HCT116 (cell line): ENCODE results near the gene DNAJB13. TPM values are rescaled to one million over a fixed set of nuclear protein-coding genes. Genes with fewer than 3 reads are reported as not detected.

Experiments used
- ATAC-seq: fragments of 200-7000 bp; cut with Tn5 transposase; 2 replicates; pipeline ENCODE4 v1.9.1; 2020; ENCODE audit warnings: mild to moderate bottlenecking, moderate library complexity
- BruUV-seq: library from RNA; stranded (reverse); fragments of 400-500 nt; replicated peaks from 2 replicates; lab custom pipeline; 2021; lab: Mats Ljungman, UMichigan
- CTCF ChIA-PET: fragments of 300-600 bp; sonication (Branson Sonifier 250); formaldehyde crosslinking; loops from one replicate; lab custom pipeline; 2021; ENCODE audit warnings: antibody characterized with exemption; lab: Charles Lee
- POLR2A ChIA-PET: fragments of 300-600, 350-600 bp; sonication (Branson Sonifier 250); formaldehyde crosslinking; loops from one replicate; lab custom pipeline; 2021; ENCODE audit warnings: antibody characterized with exemption; lab: Charles Lee
- RAD21 ChIA-PET, 2 experiments: fragments of 300-600 bp; sonication (Branson Sonifier 250); formaldehyde crosslinking; loops; one replicate each; lab custom pipeline; 2023; ENCODE audit warnings: low total read pairs in 2 of 2; ENCODE audit not compliant: uncharacterized antibody in 2 of 2, unreplicated experiment in 2 of 2, low non-redundant PET in 1 of 2; lab: Charles Lee
- DNase-seq: peaks from one replicate; pipeline ENCODE4 v3.0.0-alpha.2; 2010; ENCODE audit warnings: low read depth, low spot score
- H2AFZ ChIP-seq: fragments of 200-600 bp; shearing (Covaris generic), sonication (generic); 2 replicates; pipeline ENCODE4 v1.6.1; 2017; ENCODE audit warnings: low read depth, mixed run types, mixed read lengths, antibody characterized with exemption, low read length; ENCODE audit not compliant: poor library complexity, severe bottlenecking
- H3K27ac ChIP-seq: 2 replicates; pipeline ENCODE4 v1.5.1; 2012; ENCODE audit warnings: low read depth, low read length
- H3K27me3 ChIP-seq: fragments of 200-600 bp; sonication (generic); 2 replicates; pipeline ENCODE4 v1.6.1; 2016; ENCODE audit warnings: mixed run types, low read length, mixed read lengths; ENCODE audit not compliant: insufficient read depth
- H3K36me3 ChIP-seq, 2 experiments: fragments of 200-500 bp in 1 of 2; fragments of 200-600 bp in 1 of 2; sonication (Bioruptor generic) in 1 of 2; sonication (generic) in 1 of 2; 2 replicates each; pipeline versions ENCODE4 v1.5.1 to v1.6.1; 2014 to 2016; ENCODE audit warnings: low read length in 2 of 2, inconsistent platforms in 1 of 2, mixed read lengths in 1 of 2, mixed run types in 1 of 2; ENCODE audit not compliant: insufficient read depth in 2 of 2, control insufficient read depth in 1 of 2
- H3K4me1 ChIP-seq, 2 experiments: fragments of 200-600 bp in 1 of 2; sonication (generic) in 1 of 2; 2 replicates each; pipeline versions ENCODE4 v1.5.1 to v1.6.1; 2012 to 2017; ENCODE audit warnings: low read length in 2 of 2, inconsistent platforms in 1 of 2, mild to moderate bottlenecking in 1 of 2, mixed read lengths in 1 of 2, mixed run types in 1 of 2, moderate library complexity in 1 of 2; ENCODE audit not compliant: insufficient read depth in 2 of 2, control insufficient read depth in 1 of 2
- H3K4me2 ChIP-seq: fragments of 200-600 bp; sonication (generic); 2 replicates; pipeline ENCODE4 v1.6.1; 2017; ENCODE audit warnings: mixed run types, low read length, mixed read lengths
- H3K4me3 ChIP-seq, 2 experiments: fragments of 200-600 bp in 1 of 2; sonication (generic) in 1 of 2; replicated peaks in 1 of 2; 2 replicates each; pipeline ENCODE4 v1.5.1; 2011 to 2016; ENCODE audit warnings: low read length in 2 of 2, control low read depth in 1 of 2, low read depth in 1 of 2, mild to moderate bottlenecking in 1 of 2, mixed read lengths in 1 of 2, mixed run types in 1 of 2
- H3K79me2 ChIP-seq: fragments of 200-600 bp; sonication (generic); 2 replicates; pipeline ENCODE4 v1.6.1; 2017; ENCODE audit warnings: mild to moderate bottlenecking, mixed run types, low read length, moderate library complexity, mixed read lengths; ENCODE audit not compliant: insufficient read depth
- H3K9ac ChIP-seq: fragments of 200-600 bp; sonication (generic); 2 replicates; pipeline ENCODE4 v1.6.1; 2016; ENCODE audit warnings: low read length, mixed read lengths
- H3K9me2 ChIP-seq: fragments of 200-600 bp; sonication (generic), shearing (Covaris generic); 2 replicates; pipeline ENCODE4 v1.6.1; 2017; ENCODE audit warnings: mixed run types, mild to moderate bottlenecking, moderate library complexity; ENCODE audit not compliant: insufficient read depth
- H3K9me3 ChIP-seq, 2 experiments: fragments of 200-500 bp in 1 of 2; fragments of 200-600 bp in 1 of 2; sonication (Bioruptor generic) in 1 of 2; sonication (generic) in 1 of 2; 2 replicates each; pipeline ENCODE4 v1.6.1; 2014 to 2017; ENCODE audit warnings: low read length in 2 of 2, mixed read lengths in 2 of 2, inconsistent platforms in 1 of 2, low read depth in 1 of 2, mild to moderate bottlenecking in 1 of 2, mixed run types in 1 of 2, moderate library complexity in 1 of 2; ENCODE audit not compliant: control insufficient read depth in 1 of 2, insufficient read depth in 1 of 2
- H4K20me1 ChIP-seq: fragments of 200-600 bp; sonication (generic), shearing (Covaris generic); 2 replicates; pipeline ENCODE4 v1.6.1; 2017; ENCODE audit warnings: mixed run types, mild to moderate bottlenecking, moderate library complexity; ENCODE audit not compliant: insufficient read depth
- CEBPB ChIP-seq: IDR thresholded peaks from 2 replicates; pipeline ENCODE4 v1.6.1; 2012; ENCODE audit warnings: low read depth
- FOSL1 ChIP-seq: IDR thresholded peaks from 2 replicates; pipeline ENCODE4 v1.6.1; 2012; ENCODE audit warnings: low read depth
- POLR2A ChIP-seq: IDR thresholded peaks from 2 replicates; pipeline ENCODE4 v1.7.0; 2011; ENCODE audit warnings: borderline replicate concordance; ENCODE audit not compliant: insufficient read depth, insufficient read length; ENCODE audit errors: extremely low read depth
- POLR2AphosphoS5 ChIP-seq: IDR thresholded peaks from 2 replicates; pipeline ENCODE4 v1.6.1; 2011; ENCODE audit warnings: mild to moderate bottlenecking, low read depth, low read length, moderate library complexity
- SIN3A ChIP-seq: IDR thresholded peaks from 2 replicates; pipeline ENCODE4 v1.6.1; 2012; ENCODE audit warnings: low read depth
- SP1 ChIP-seq: IDR thresholded peaks from 2 replicates; pipeline ENCODE4 v1.6.1; 2012; ENCODE audit warnings: low read depth
- SRF ChIP-seq: IDR thresholded peaks from 2 replicates; pipeline ENCODE4 v1.6.1; 2012; ENCODE audit warnings: low read depth
- TCF7L2 ChIP-seq: IDR thresholded peaks from 2 replicates; pipeline ENCODE4 v1.7.0; 2011; ENCODE audit warnings: borderline replicate concordance, inconsistent platforms; ENCODE audit not compliant: insufficient read depth, insufficient read length; ENCODE audit errors: extremely low read depth
- YY1 ChIP-seq: IDR thresholded peaks from 2 replicates; pipeline ENCODE4 v1.6.1; 2011; ENCODE audit warnings: low read length, low read depth, moderate library complexity, mild to moderate bottlenecking; ENCODE audit not compliant: insufficient replicate concordance; ENCODE audit errors: extremely low read depth
- ZFX ChIP-seq: fragments of 450-650 bp; IDR thresholded peaks from 2 replicates; pipeline ENCODE4 v1.6.1; 2017
- intact Hi-C: fragments of 100-400 bp; cut with micrococcal nuclease; formaldehyde crosslinking; loops from 2 replicates; pipeline ENCODE4 v1.10.0; 2022
- total RNA-seq: library from RNA; stranded (reverse); gene quantifications from one replicate; pipeline ENCODE4 v1.2.1, GENCODE V29; 2021; ENCODE audit not compliant: unreplicated experiment
- TF ChIP-seq, protein P1 (sequence below): IDR thresholded peaks from 2 replicates; pipeline ENCODE4 v1.6.1; 2011; ENCODE audit warnings: mild to moderate bottlenecking, low read length, moderate library complexity; ENCODE audit not compliant: insufficient replicate concordance; ENCODE audit errors: extremely low read depth
- TF ChIP-seq, protein P2 (sequence below), 3 experiments: fragments of 200-600 bp in 1 of 3; sonication (generic) in 1 of 3; IDR thresholded peaks in 2 of 3; conservative IDR thresholded peaks in 1 of 3; 2 replicates each; pipeline ENCODE4 v1.5.1; 2012 to 2017; ENCODE audit warnings: low read depth in 2 of 3, low read length in 2 of 3, antibody characterized with exemption in 1 of 3, borderline replicate concordance in 1 of 3, control low read depth in 1 of 3, mild to moderate bottlenecking in 1 of 3, mixed read lengths in 1 of 3, mixed run types in 1 of 3, moderate library complexity in 1 of 3; ENCODE audit not compliant: insufficient read depth in 1 of 3
- TF ChIP-seq, protein P3 (sequence below): IDR thresholded peaks from 2 replicates; pipeline ENCODE4 v1.6.1; 2012
- TF ChIP-seq, protein P4 (sequence below): IDR thresholded peaks from 2 replicates; pipeline ENCODE4 v1.6.1; 2012
- TF ChIP-seq, protein P5 (sequence below): IDR thresholded peaks from 2 replicates; pipeline ENCODE4 v1.6.1; 2012; ENCODE audit warnings: low read depth

Gene DNAJB13
- total RNA-seq, 1 experiment from 2014 or later: 0.22 TPM

DNA sequence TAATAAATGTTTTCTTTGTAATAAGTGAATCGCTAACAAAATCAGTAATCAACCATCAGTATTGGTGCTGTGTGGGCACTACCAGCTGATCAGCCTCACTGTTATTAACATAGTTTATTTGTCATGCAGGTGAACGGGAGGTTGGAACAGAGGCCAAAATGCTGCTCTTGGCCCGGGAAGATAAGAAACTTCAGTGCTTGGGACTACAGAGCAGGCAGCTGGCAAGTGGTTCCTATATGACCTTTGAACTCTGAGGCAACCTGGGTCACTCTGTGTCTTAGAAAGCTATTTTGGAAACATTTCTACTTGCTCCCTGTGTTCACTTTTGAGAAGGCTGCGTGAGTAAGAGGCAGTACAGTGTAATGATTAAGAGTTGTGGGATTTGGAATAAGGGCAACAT, 36.5 kb upstream of the DNAJB13 start:
- intact Hi-C loops: no loop called here
- Histone ChIP-seq H2AFZ (no peak overlapping the region), H3K79me2 (no peaks in the 10 kb centered on the region), H3K4me3 (no peak overlapping the region), H3K9ac (no peak overlapping the region), H3K9me3 (no peaks in the 10 kb centered on the region), H3K9me2 (no peaks in the 10 kb centered on the region), H3K4me2 (no peak overlapping the region), H3K27ac (no peak overlapping the region), H4K20me1 (no peaks in the 10 kb centered on the region), H3K27me3 (no peaks in the 10 kb centered on the region), H3K36me3 (no peaks in the 10 kb centered on the region; a peak in 1 of 4 replicates), H3K4me1 (no peaks in the 10 kb centered on the region)
- ATAC-seq (no peak), DNase-seq (no peak)
- CTCF ChIA-PET: no interaction called here
- TF ChIP-seq SP1 (no peak), ZFX (no peak), SRF (no peak), FOSL1 (no peak), CEBPB (no peak), SIN3A (no peak), YY1 (no peak), TCF7L2 (no peak), POLR2AphosphoS5 (no peak), POLR2A (no peak)
- TF ChIP-seq, protein P1, sequence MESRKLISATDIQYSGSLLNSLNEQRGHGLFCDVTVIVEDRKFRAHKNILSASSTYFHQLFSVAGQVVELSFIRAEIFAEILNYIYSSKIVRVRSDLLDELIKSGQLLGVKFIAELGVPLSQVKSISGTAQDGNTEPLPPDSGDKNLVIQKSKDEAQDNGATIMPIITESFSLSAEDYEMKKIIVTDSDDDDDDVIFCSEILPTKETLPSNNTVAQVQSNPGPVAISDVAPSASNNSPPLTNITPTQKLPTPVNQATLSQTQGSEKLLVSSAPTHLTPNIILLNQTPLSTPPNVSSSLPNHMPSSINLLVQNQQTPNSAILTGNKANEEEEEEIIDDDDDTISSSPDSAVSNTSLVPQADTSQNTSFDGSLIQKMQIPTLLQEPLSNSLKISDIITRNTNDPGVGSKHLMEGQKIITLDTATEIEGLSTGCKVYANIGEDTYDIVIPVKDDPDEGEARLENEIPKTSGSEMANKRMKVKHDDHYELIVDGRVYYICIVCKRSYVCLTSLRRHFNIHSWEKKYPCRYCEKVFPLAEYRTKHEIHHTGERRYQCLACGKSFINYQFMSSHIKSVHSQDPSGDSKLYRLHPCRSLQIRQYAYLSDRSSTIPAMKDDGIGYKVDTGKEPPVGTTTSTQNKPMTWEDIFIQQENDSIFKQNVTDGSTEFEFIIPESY: no peak
- TF ChIP-seq, protein P2, sequence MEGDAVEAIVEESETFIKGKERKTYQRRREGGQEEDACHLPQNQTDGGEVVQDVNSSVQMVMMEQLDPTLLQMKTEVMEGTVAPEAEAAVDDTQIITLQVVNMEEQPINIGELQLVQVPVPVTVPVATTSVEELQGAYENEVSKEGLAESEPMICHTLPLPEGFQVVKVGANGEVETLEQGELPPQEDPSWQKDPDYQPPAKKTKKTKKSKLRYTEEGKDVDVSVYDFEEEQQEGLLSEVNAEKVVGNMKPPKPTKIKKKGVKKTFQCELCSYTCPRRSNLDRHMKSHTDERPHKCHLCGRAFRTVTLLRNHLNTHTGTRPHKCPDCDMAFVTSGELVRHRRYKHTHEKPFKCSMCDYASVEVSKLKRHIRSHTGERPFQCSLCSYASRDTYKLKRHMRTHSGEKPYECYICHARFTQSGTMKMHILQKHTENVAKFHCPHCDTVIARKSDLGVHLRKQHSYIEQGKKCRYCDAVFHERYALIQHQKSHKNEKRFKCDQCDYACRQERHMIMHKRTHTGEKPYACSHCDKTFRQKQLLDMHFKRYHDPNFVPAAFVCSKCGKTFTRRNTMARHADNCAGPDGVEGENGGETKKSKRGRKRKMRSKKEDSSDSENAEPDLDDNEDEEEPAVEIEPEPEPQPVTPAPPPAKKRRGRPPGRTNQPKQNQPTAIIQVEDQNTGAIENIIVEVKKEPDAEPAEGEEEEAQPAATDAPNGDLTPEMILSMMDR (IDR thresholded peaks at IDR 0.05 in 2 of 3, conservative IDR thresholded peaks at IDR 0.05 in 1 of 3; ENCODE audit: borderline replicate concordance in 1 of 3, insufficient read depth in 1 of 3, low read depth in 2 of 3, low read length in 2 of 3): no peak
- TF ChIP-seq, protein P3, sequence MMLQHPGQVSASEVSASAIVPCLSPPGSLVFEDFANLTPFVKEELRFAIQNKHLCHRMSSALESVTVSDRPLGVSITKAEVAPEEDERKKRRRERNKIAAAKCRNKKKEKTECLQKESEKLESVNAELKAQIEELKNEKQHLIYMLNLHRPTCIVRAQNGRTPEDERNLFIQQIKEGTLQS: no peak
- TF ChIP-seq, protein P4, sequence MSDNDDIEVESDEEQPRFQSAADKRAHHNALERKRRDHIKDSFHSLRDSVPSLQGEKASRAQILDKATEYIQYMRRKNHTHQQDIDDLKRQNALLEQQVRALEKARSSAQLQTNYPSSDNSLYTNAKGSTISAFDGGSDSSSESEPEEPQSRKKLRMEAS: no peak
- TF ChIP-seq, protein P5, sequence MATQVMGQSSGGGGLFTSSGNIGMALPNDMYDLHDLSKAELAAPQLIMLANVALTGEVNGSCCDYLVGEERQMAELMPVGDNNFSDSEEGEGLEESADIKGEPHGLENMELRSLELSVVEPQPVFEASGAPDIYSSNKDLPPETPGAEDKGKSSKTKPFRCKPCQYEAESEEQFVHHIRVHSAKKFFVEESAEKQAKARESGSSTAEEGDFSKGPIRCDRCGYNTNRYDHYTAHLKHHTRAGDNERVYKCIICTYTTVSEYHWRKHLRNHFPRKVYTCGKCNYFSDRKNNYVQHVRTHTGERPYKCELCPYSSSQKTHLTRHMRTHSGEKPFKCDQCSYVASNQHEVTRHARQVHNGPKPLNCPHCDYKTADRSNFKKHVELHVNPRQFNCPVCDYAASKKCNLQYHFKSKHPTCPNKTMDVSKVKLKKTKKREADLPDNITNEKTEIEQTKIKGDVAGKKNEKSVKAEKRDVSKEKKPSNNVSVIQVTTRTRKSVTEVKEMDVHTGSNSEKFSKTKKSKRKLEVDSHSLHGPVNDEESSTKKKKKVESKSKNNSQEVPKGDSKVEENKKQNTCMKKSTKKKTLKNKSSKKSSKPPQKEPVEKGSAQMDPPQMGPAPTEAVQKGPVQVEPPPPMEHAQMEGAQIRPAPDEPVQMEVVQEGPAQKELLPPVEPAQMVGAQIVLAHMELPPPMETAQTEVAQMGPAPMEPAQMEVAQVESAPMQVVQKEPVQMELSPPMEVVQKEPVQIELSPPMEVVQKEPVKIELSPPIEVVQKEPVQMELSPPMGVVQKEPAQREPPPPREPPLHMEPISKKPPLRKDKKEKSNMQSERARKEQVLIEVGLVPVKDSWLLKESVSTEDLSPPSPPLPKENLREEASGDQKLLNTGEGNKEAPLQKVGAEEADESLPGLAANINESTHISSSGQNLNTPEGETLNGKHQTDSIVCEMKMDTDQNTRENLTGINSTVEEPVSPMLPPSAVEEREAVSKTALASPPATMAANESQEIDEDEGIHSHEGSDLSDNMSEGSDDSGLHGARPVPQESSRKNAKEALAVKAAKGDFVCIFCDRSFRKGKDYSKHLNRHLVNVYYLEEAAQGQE: no peak
- POLR2A ChIA-PET: no interaction called here
- RAD21 ChIA-PET: no interaction called here
- BruUV-seq: no TSS peak
